ENCODE data around the gene RNASEH2C.

- no peak for TF ChIP-seq POLR2A (IDR thresholded peaks at IDR 0.05)
- TF ChIP-seq CTCF (IDR thresholded peaks at IDR 0.05), result no peak
Measured at GRCh38 chr11:65692367-65692766, 28.2 kb downstream of the RNASEH2C start.
